KMS-11 (cell line): ENCODE measurements around the gene RPS6KA5.

Experiments used
- H2AFZ ChIP-seq: fragments of 200-600 bp; sonication (generic); 2 replicates; pipeline ENCODE4 v1.6.1; 2016; ENCODE audit warnings: antibody characterized with exemption, mixed run types, low read depth
- H3K27ac ChIP-seq: fragments of 200-600 bp; sonication (generic); 2 replicates; pipeline ENCODE4 v1.6.1; 2016; ENCODE audit warnings: mild to moderate bottlenecking, mixed run types
- H3K27me3 ChIP-seq: fragments of 200-600 bp; sonication (generic); 2 replicates; pipeline ENCODE4 v1.6.1; 2017; ENCODE audit warnings: mild to moderate bottlenecking, low read depth, mixed run types, moderate library complexity; ENCODE audit not compliant: insufficient read depth
- H3K36me3 ChIP-seq: fragments of 200-600 bp; sonication (generic); 2 replicates; pipeline ENCODE4 v1.6.1; 2017; ENCODE audit warnings: mild to moderate bottlenecking, mixed run types; ENCODE audit not compliant: insufficient read depth
- H3K4me1 ChIP-seq: fragments of 200-600 bp; sonication (generic); 2 replicates; pipeline ENCODE4 v1.6.1; 2016; ENCODE audit warnings: mild to moderate bottlenecking, low read depth, mixed run types; ENCODE audit not compliant: poor library complexity, severe bottlenecking
- H3K4me2 ChIP-seq: fragments of 200-600 bp; sonication (generic); 2 replicates; pipeline ENCODE4 v1.7.0; 2016; ENCODE audit warnings: mild to moderate bottlenecking, mixed run types
- H3K4me3 ChIP-seq: fragments of 200-600 bp; sonication (generic); IDR thresholded peaks from 2 replicates; pipeline ENCODE4 v1.6.1; 2017; ENCODE audit warnings: low read depth, low read length, mixed read lengths; ENCODE audit not compliant: insufficient read depth
- H3K79me2 ChIP-seq: fragments of 200-600 bp; sonication (generic); 2 replicates; pipeline ENCODE4 v1.6.1; 2016; ENCODE audit warnings: low read depth, mixed run types; ENCODE audit not compliant: insufficient read depth
- H3K9ac ChIP-seq: fragments of 200-600 bp; sonication (generic); 2 replicates; pipeline ENCODE4 v1.6.1; 2016; ENCODE audit warnings: mild to moderate bottlenecking, mixed run types
- H4K20me1 ChIP-seq: fragments of 200-600 bp; sonication (generic); 2 replicates; pipeline ENCODE4 v1.6.1; 2016; ENCODE audit warnings: mild to moderate bottlenecking, mixed run types; ENCODE audit not compliant: insufficient read depth
- CTCF ChIP-seq: fragments of 200-600 bp; sonication (generic); conservative IDR thresholded peaks from 2 replicates; pipeline ENCODE4 v1.6.1; 2017; ENCODE audit warnings: low read depth, mild to moderate bottlenecking, antibody characterized with exemption, low read length, moderate library complexity, mixed read lengths

The RPS6KA5 gene

GRCh38 chr14:90831821-90832220 lies 228.6 kb downstream of the RPS6KA5 start:
- no peaks in the 10 kb centered on the region for H4K20me1 ChIP-seq
- H3K36me3 ChIP-seq, result no peaks in the 10 kb centered on the region
- peaks cover 28% of the 10 kb centered on the region for H3K4me1 ChIP-seq
- no peak for TF ChIP-seq CTCF
- H3K27me3 ChIP-seq, result no peaks in the 10 kb centered on the region
- H3K27ac ChIP-seq, result no peak overlapping the region
- no peak overlapping the region for H3K4me3 ChIP-seq
- no peak overlapping the region for H3K4me2 ChIP-seq
- H3K79me2 ChIP-seq, result no peaks in the 10 kb centered on the region
- H2AFZ ChIP-seq, result no peak overlapping the region
- H3K9ac ChIP-seq, result no peak overlapping the region

- Histone ChIP-seq H3K4me1 (peaks cover 28% of the 10 kb centered on the region), H3K36me3 (no peaks in the 10 kb centered on the region), H2AFZ (no peak overlapping the region), H3K9ac (no peak overlapping the region), H3K4me3 (no peak overlapping the region), H3K27me3 (no peaks in the 10 kb centered on the region), H3K79me2 (no peaks in the 10 kb centered on the region), H3K27ac (no peak overlapping the region), H3K4me2 (no peak overlapping the region), H4K20me1 (no peaks in the 10 kb centered on the region)
- no peak for TF ChIP-seq CTCF
These were observed 229.3 kb downstream of the RPS6KA5 start for GRCh38 chr14:90830931-90831701.

GRCh38 chr14:90829677-90830076 lies 230.8 kb downstream of the RPS6KA5 start:
- peak overlapping the region; percentile 45; the same call in 1 of the 2 replicates for H2AFZ ChIP-seq
- no peak overlapping the region for H3K4me3 ChIP-seq
- peak overlapping the region; percentile 99 for H3K27ac ChIP-seq
- no peaks in the 10 kb centered on the region for H3K36me3 ChIP-seq
- peak overlapping the region; percentile 93; the same call in 1 of the 2 replicates for H3K4me2 ChIP-seq
- H3K4me1 ChIP-seq, result peaks cover 28% of the 10 kb centered on the region
- TF ChIP-seq CTCF, result no peak
- H3K79me2 ChIP-seq, result no peaks in the 10 kb centered on the region
- H4K20me1 ChIP-seq, result no peaks in the 10 kb centered on the region
- no peaks in the 10 kb centered on the region for H3K27me3 ChIP-seq
- peak overlapping the region; percentile 80; the same call in 1 of the 2 replicates for H3K9ac ChIP-seq

DNA sequence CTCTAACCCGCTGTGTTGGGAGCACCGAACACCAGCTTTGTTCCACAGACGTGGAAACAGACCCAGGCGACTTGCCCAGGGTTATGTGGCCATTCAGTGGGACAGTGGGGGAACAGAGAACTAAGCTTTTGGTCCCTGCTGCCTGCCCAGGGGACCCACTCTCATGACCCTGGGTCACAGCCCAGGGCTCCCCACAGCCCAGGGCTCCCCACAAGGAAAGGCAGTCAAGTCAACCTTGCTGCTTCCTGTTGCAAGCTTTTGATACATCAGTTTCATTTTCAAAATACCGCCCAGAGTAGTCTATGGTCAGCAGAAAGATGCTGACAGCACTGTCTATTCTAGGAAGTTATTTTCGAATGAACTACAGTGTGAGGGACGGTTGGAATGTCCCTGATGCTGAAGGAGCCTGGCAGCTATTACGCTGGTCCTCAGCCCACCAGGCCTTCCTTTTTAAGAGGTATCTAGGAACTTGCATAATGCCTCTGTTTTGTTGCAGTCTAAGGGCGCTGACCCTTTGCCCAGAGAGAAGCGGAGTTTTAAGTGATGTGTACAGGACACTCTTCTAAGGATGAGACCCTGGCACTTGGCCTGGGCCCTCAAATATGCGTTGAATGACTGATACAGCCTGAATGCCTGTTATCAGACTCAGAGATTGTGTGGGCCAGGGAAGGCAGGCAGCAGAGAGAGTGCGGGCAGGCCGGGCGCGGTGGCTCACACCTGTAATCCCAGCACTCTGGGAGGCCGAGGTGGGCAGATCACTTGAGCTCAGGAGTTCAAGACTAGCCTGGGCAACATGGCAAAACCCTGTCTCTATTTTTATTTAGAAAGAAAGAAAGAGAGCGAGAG lies 231.6 kb downstream of the RPS6KA5 start:
- Histone ChIP-seq H3K4me1 (peaks cover 28% of the 10 kb centered on the region), H3K4me3 (no peak overlapping the region), H3K4me2 (peak overlapping the region; percentile 93), H4K20me1 (no peaks in the 10 kb centered on the region), H3K79me2 (no peaks in the 10 kb centered on the region), H3K27ac (peak overlapping the region; percentile 99), H3K36me3 (no peaks in the 10 kb centered on the region), H2AFZ (peak overlapping the region; percentile 45), H3K27me3 (no peaks in the 10 kb centered on the region), H3K9ac (peak overlapping the region; percentile 80)
- TF ChIP-seq CTCF, result no peak
